HG03558 (cell line): ENCODE data around the gene GRIK4.
"Not testable (repeated sequence)": the region's sequence is repeated elsewhere in the genome, so short reads cannot be mapped to it uniquely, and the experiment has no call there.

Experiments used
- ATAC-seq: cut with Tn5 transposase; IDR thresholded peaks from one replicate; pipeline ENCODE4 v1.9.1; 2021; ENCODE audit warnings: moderate number of reproducible peaks; ENCODE audit not compliant: unreplicated experiment; ENCODE audit errors: extremely low read depth

The GRIK4 gene

DNA sequence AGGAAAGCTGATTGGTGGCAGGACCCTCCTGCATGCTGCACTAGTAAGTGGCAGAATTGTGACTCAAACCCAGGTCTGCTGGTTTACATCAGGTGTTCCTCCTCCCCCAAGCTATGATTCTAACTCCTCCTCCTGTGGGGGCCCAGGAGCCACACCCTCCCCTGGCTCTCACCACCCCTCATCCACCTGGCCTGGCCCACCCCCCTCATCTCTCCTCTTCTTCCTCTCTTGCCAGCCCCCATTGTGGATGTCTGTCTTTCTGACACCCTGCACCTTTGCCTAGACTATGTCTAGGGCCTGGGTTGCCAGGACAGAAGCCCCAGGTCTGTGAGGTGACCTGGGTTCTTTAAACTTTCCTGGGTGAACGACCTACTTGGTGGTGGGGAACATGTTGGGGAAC lies 59.9 kb downstream of the GRIK4 start:
- no peak for ATAC-seq

DNA sequence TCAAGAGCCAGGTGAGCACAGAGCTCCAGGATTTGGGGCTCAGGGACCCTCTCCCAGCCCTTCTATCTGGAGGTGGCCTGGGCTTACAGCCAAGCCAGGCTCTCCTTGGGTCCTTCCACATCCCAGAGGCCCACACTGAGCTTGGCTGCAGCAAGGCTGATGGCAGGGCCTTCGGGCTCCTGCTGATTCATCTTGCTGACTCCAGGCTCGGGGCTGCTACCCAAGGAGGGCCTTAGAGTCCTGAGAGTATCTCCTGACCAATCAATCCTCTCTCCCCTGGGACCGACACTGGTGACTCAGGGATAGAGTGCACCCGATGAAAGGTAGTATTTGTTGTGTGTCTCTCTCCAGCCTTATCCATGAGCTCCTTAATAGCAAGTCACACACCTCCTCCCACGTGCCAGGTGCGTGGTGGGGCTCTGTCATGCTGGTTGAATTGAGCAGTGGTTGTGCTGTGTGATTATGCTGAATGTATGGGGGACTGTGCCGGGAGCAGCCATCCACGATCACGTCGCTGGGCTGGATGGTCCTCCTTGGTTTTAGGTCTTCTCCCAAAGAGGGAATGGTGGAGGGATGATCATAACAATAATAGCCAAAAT lies 62.3 kb downstream of the GRIK4 start:
- no peak for ATAC-seq

DNA sequence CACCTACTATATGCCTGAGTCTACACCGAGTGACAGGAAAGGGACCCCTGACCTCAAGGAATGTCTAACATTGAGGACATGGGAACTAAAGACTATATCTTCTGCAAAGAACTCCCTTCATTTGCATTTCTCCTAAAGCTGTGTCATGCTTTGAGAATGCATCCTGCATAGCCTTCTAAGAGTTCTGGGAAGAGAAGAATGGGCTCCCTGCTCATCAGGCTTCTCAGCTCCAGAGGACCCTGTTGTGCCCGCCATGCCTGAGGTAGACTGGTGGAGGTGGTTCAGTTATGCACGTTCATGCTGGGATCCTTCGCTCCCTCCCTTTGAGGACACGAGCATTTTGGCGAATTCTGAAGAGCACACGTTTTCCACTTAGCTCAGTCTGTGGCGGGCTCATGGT lies 63.3 kb downstream of the GRIK4 start:
- no peak for ATAC-seq

DNA sequence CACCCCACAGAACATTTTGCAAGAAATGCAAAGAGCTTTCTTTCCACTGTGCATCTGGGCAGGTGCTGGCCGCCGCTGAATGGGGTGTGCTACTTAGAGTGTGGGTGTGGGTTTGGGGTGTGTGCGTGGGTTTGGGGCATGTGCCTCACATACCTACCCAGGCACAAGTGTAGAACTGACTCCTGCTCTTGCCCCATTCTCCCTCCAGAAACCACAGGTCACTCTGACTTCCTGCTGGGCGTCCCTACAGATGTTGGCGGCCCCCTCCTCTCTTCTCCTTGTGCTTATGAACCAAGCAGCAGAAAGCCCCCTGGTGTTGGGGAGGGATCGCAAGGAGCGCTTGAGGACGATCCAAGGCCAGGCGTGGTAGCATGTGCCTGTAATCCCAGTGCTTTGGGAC lies 63.9 kb downstream of the GRIK4 start:
- no peak for ATAC-seq

DNA sequence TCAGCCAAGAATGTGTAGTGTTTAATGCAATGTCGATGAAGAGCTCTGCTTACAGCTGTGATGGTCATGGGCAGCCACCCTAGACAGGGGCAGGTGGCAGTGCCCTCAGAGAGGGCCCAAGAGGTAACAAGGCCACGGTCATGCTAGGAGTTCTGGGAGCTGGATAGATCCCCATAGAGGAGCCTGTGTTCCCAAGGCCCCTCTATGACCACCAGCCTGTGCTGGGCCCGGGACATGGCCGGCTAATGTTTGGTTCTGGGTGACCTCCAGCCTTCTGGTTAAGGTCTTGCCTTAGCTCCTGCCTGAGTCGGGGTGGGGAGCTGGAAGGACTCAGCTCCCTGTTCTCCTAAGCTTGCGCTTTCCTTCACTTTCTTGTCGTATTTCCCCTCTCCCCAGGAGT lies 65.1 kb downstream of the GRIK4 start:
- no peak for ATAC-seq

DNA sequence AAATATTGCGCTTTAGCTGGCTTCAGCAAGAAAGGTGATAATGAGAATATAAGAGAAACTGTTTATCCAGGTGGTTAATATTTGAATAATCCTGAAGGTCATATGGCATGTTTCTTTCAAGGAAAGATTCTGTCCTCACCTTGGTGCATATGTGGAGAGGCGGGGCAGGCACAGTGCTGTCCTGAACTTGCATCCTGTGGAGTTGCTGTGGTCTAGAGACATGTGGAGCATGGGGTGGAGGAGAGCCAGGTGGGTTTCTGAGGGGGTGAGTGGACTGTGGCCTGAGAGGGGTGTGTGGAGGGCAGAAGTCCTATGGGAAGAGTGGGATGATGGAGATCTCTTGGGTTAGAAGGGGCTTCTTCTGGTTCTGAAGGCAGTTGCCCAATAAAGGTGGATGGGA lies 65.5 kb downstream of the GRIK4 start:
- ATAC-seq: no peak

DNA sequence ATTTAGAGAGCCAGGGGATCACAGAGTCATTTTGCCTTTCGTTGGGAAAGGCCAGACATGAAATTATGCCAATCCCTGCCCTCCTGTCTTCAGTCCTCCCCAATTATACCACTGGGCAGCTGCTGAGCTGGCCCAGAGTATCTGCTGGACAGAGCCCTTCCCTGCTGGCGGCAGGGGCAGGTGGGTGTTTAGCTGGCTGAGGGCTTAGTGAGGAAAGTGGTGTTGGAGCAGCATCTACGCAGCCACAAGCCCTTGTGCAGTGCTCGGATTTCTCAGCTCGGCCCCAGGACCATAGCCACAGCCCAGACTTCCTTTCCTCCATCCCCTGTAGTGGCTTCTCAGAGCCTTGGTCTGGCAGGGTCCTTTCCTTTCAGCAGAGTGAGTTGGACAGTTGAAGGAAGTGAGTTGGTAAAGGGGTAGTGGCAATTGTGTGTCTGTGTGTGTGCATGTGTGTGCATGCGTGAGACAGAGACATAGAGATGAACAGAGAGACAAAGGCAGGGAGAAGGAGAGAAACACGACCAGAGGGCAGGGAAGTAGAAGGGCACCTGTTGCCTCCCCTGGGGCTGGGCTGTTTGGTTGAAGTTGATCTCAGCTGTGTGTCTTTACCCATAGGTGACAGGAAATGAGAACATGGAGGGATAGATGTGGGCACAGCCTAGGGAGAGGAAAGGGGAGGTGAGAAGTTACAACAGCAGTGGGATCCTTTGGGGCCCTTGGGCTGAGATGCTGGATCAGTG lies 66.2 kb downstream of the GRIK4 start:
- no peak for ATAC-seq

DNA sequence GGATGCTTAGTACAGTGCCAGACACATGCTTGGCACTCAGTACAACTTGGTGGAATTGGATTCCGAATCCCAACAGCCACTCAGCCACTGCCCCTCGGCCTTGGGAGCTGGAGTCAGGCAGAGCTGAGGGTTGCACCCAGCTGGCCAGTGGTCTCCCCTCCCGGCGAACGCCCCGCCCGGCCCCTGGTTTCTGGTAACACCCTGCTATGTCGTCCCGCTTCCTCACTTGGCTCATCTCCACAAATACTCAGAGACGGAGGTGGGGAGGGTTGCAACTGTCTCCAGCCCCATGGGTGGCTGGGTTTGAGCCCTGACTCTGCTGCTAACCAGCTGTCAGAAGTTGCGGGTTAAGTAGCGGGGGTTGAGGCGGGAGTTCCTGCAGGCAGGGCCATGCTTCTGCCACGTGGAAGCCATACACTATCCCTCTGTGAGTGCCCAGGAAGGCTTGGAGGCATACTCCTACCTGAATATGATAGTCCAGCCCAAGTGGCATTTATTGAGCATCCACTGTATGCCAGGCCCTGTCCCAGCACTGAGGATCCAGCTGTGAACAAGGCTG lies 67.1 kb downstream of the GRIK4 start:
- ATAC-seq: no peak

DNA sequence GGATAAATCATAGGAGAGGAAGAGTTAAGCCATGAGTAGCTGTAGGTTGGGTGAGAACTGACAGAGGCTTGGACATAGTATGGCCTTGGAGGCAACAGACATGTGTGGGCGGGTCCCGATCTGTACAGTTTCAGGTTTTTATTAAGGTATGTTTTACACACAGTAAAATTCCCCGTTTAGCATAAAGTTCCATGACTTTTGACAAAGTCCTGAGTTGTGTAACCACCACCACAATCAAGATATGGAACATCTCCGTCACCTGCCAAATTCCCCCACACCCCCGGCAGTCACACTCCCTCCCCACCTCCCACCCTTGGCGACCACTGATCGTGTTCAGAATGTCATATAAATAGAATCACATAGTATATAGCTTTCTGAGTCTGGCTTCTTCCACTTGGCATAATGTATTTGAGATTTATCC lies 68.1 kb downstream of the GRIK4 start:
- no peak for ATAC-seq

DNA sequence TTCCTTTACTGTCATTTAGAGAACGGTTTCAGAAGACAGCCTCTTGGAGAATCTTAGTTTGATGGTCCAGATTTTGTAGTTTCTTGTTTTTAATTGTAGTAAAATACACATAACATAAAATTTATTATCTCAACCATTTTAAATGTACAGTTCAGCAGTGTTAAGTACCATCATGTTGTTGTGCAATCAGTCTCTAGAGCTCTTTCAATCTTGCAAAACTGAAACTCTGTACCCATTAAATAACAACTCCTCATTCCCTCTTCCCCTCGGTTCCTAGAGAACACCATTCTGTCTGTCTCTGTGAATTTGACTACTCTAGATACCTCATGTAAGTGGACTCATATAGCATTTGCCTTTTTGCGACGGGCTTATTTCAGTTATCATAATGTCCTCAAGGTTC lies 69.8 kb downstream of the GRIK4 start:
- no peak for ATAC-seq

DNA sequence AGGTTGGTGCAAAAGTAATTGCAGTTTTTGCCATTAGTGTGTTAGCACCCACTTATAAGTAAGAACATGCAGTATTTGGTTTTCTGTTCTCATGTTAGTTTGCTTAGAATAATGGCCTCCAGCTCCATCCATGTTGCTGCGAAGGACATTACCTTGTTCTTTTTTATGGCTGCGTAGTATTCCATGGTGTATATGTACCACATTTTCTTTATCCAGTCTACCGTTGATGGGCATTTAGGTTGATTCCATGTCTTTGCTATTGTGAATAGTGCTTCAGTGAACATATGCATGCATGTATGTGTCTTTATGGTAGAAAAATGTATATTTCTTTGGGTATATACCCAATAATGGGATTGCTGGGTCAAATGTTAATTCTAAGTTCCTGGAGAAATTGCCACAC lies 71.0 kb downstream of the GRIK4 start:
- ATAC-seq: not testable (repeated sequence)

DNA sequence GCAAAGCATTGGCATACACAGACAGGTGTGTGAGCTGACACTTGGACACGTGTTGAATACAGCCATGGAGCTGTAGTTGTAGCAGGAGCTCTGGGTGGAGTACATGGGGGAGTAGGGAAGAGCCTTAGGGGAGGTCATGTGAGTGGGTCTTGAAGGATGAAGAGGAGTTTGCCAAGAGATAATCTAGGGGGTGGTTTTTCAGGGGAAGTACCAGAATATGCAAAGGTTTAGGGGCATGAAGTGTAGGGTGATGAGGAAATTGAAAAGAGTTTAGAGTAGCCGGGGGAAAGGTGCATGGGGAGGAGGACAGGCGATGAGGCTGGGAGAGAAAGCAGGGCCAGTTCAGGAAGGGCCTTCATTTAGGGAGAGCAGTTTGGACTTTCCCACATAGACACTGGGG lies 74.5 kb downstream of the GRIK4 start:
- ATAC-seq: no peak

DNA sequence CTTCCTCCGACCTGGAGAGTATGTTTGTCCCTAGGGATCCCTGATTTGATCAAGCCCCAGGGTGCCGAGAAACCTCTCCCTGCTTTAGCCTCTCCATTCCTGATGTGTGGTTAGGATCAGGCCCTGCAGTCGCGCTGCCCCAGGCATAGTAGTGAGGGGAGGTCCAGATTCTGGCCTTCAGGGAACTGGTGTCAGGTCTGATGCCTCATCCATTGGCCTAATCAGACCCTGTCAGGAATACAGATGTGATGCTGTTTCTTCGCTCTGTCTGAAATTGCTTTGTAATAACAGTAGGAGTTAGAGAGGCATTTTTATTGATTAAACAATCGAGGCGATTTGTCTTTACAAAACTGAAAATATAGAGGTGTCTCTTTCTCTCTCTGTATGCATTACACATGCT lies 75.2 kb downstream of the GRIK4 start:
- no peak for ATAC-seq

DNA sequence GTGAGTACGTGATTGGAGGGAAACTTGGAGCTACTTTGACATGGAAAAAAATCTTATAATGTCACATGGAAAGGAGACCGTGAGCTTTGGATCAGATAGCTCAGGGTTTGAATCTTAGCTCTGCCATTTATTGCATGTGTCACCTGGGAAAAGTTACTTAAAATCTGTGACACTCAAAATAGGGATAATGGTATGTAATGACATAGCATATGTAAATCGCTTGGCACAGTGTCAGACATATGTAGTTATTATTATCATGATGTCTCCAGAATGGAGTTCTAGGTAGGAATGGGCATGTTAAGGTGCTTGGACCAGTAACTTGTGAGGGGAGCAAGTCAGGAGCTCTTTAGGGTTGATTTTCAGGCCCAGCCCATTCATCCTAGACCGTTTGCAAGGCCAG lies 75.8 kb downstream of the GRIK4 start:
- no peak for ATAC-seq

DNA sequence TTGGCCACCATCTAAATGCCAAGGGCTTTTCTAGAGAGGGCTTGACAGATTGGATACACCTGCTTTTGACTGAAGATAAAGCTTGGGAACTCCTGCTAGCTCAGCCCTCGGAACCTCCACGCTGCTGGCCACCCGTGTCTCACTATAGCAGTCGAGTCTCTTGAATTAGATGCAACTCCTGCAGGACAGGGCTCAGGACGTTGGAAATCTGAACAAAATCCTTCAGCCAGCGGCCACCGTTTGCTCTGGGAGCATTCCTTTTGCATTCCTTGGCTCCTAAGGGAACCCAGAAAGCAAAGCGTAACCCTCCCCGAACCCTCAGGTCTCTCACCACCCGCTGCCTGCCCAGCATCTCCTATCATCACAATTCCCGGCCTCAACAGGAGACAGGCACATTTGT lies 77.8 kb downstream of the GRIK4 start:
- no peak for ATAC-seq

DNA sequence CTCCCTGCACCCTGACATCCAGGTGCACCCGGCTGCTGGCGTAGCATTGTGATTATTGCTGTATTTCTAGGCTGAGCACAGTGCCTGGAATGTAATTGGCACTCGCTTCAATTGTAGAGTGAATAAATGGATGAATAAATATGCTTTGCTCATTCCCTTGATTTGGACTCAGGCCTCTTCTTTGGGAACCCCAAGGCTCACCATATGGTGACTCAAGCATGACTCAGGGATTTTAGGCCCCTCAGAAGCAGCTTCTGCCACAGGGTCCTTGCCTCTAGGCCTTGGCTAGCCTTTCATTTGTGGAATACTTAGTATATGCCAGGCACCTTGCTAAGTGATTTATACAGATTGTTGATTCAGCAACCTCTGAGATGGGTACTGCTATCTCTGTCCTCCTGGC lies 78.9 kb downstream of the GRIK4 start:
- ATAC-seq: no peak

DNA sequence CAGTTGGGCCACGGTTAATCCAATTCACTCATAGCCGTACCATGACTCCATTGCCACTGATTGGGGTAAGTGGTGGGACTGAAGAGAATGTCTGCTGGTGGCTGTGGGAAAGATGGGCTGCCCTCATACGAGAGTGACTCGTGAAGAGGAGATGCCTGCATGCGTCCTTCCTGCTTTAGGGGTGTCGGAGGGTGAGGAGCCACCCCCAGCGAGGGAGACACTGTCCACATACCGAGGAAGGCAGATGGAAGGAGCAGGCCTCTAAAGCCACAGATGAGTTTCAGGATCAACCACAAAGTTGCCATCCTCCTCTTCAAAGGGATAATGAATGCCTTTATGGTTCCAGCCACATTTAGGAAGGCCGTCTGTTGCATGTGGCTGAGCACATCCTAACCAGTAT lies 83.2 kb downstream of the GRIK4 start:
- no peak for ATAC-seq

DNA sequence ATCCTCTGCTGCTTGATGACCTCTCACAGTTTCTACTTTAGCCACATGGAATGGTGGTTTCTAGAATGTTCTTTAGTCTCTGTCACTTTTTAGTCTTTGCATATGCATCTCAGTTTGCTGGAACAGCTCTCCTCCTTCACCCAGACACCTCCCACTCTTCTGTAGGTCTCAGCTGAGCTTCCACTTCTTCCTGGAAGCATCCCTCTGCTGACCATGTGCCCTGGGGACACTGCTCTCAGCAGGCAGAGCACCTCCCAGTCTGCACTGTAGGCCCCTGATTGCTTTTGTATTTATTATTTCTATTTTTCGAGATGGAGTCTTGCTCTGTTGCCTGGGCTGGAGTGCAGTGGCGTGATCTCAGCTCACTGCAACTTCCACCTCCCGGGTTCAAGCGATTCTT lies 84.0 kb downstream of the GRIK4 start:
- ATAC-seq: no peak

DNA sequence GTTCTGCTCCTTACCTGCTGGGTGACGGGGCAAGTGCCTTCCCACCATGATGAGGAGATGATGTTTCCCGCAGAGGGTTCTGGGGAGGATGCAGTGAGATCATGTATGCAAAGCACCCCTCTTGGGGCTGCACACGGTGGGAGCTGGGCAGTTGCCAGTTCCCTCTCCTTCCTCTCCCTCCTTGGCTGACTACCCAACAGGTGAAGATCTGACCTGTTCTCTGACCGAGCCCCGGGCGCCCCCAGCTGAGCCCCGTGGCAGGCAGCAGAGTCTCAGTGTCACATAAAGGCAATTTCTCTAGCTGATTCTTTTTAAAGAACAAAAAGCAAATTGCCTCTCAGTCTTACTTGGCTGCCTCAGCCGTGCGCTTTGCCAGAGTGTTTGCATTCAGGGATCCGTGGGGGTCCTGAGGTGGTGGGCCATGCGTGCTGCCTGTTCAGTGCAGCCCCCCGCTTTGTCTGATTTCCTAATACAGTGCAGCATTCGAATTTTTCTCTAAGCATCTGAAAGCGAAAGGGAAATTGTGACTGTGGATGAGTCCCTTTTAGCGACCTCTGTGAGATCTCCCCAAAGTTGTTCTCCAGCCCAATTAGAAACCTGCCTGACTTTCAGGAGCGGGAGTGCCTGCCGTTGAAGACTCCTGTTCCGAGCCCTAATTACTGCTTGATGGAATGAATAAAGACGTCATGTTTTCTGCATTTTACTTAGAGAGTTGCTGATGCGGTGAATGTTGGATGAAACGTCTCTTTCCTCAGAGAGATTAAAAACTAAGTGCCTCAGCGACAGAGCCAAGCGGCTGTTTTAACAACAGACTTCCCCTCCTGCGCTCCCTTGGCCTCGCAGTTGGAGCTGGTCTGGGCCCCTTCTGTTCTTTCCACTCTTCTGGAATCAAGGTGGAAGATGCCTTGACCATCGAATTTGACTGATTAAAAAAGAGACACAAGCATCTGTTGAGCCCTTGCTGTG lies 86.0 kb downstream of the GRIK4 start:
- no peak for ATAC-seq

DNA sequence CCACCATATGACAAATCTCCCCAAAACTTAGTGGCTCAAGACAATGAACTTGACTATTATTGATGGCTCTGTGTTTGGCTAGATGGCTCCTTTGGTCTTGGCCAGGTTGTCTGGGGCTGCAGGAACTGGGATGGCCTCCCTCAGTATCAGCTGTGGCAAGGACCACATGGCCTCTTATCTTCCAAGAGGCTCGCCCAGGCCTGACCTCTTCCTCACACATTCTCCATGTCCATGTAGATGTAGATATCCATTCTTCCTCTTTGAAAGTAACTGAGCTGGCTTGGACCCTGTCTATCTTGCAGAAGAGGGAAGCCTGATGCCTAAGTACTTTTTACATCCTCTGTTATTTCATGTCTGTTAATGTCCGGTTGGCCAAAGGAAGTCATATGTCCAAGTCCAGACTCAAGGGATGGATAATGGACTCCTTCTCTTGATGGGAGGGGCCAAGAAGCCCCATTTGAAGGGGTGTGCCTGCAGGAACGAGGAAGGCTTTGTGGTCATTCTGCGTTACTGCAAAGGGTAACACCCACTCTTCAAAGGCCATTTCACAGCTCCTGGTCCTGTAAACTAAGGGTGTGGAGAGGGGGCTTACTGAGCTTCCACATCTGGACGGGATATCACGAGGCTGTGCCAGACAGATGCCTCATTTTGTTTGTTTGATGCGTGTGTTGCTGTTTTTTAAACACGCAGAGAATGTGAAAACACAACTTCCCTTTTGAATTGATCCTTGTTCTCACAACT lies 87.1 kb downstream of the GRIK4 start:
- no peak for ATAC-seq
